HepG2 (cell line): Measurements from ENCODE around the gene PLEKHA8. TPM values are rescaled to one million over a fixed set of nuclear protein-coding genes. Genes with fewer than 3 reads are reported as not detected.

Experiments used
- CENPX ChIP-seq: sonication (generic); formaldehyde crosslinking; IDR thresholded peaks from 2 replicates; pipeline ENCODE4 v1.9.0; 2021; ENCODE audit warnings: mild to moderate bottlenecking, missing genetic modification reagents, moderate library complexity
- DNMT3B ChIP-seq: conservative IDR thresholded peaks from 2 replicates; pipeline ENCODE4 v1.6.1; 2016; ENCODE audit warnings: missing biosample characterization, control low read depth
- FOXP4 ChIP-seq: sonication (generic); formaldehyde crosslinking; IDR thresholded peaks from 2 replicates; pipeline ENCODE4 v1.4.0; 2020; ENCODE audit warnings: missing genetic modification reagents
- JUNB ChIP-seq: sonication (generic); formaldehyde crosslinking; IDR thresholded peaks from 2 replicates; pipeline ENCODE4 v1.8.0; 2022; ENCODE audit warnings: missing genetic modification reagents, mild to moderate bottlenecking, borderline replicate concordance
- MAF1 ChIP-seq: sonication (generic); formaldehyde crosslinking; IDR thresholded peaks from 2 replicates; pipeline ENCODE4 v1.5.0; 2020; ENCODE audit warnings: missing genetic modification reagents, borderline replicate concordance
- TOE1 ChIP-seq: sonication (generic); formaldehyde crosslinking; IDR thresholded peaks from 2 replicates; pipeline ENCODE4 v1.4.0; 2020; ENCODE audit warnings: mild to moderate bottlenecking, missing genetic modification reagents
- TRIM22 ChIP-seq: fragments of 450-650 bp; IDR thresholded peaks from 2 replicates; pipeline ENCODE4 v1.6.1; 2017
- ZBTB40 ChIP-seq, 2 experiments: fragments of 450-650 bp in 1 of 2; sonication (generic) in 1 of 2; formaldehyde crosslinking in 1 of 2; IDR thresholded peaks; 2 replicates each; pipeline versions ENCODE4 v1.6.1 to v1.8.0; 2016 to 2022; ENCODE audit warnings: antibody characterized with exemption in 1 of 2, mild to moderate bottlenecking in 1 of 2, missing genetic modification reagents in 1 of 2
- ZNF274 ChIP-seq: sonication (generic); formaldehyde crosslinking; IDR thresholded peaks from 2 replicates; pipeline ENCODE4 v1.5.1; 2020; ENCODE audit warnings: mild to moderate bottlenecking, missing genetic modification reagents
- ZNF780A ChIP-seq: sonication (generic); formaldehyde crosslinking; IDR thresholded peaks from 2 replicates; pipeline ENCODE4 v1.8.0; 2022; ENCODE audit warnings: mild to moderate bottlenecking, missing genetic modification reagents, moderate library complexity
- polyA plus RNA-seq, 8 experiments: library from polyadenylated mRNA; depleted of rRNA in 3 of 8; stranded (reverse) in 7 of 8; unstranded in 1 of 8; fragments of >200 nt; fragmentation: Illumina TruSeq in 4 of 8; extraction: Trizol in 4 of 8; gene quantifications; 2 replicates each; pipeline versions ENCODE4 v1.2.1 to v1.2.3, GENCODE V29; 2011 to 2016; ENCODE audit warnings: low read depth in 4 of 8, missing spikeins in 1 of 8, mixed read lengths in 1 of 8; ENCODE audit not compliant: insufficient read depth in 1 of 8
- total RNA-seq, 5 experiments: library from RNA; depleted of rRNA; stranded (reverse); fragments of >200 nt; fragmentation: Illumina TruSeq; extraction: Trizol; gene quantifications; 2 replicates each; pipeline ENCODE4 v1.2.3, GENCODE V29; 2016; ENCODE audit warnings: low read depth in 1 of 5
- TF ChIP-seq, protein P1 (sequence below): sonication (generic); formaldehyde crosslinking; IDR thresholded peaks from 2 replicates; pipeline ENCODE4 v1.4.0; 2020; ENCODE audit warnings: missing genetic modification reagents
- TF ChIP-seq, protein P2 (sequence below): sonication (generic); formaldehyde crosslinking; IDR thresholded peaks from 2 replicates; pipeline ENCODE4 v1.5.1; 2020; ENCODE audit warnings: mild to moderate bottlenecking, missing genetic modification reagents, borderline replicate concordance

Gene PLEKHA8
- total and polyA plus RNA-seq, 2 of the 13 experiments (the other 11 are each of a cell fraction or from before 2014, with no cell fraction given) = 12.5 to 26.4 TPM

DNA sequence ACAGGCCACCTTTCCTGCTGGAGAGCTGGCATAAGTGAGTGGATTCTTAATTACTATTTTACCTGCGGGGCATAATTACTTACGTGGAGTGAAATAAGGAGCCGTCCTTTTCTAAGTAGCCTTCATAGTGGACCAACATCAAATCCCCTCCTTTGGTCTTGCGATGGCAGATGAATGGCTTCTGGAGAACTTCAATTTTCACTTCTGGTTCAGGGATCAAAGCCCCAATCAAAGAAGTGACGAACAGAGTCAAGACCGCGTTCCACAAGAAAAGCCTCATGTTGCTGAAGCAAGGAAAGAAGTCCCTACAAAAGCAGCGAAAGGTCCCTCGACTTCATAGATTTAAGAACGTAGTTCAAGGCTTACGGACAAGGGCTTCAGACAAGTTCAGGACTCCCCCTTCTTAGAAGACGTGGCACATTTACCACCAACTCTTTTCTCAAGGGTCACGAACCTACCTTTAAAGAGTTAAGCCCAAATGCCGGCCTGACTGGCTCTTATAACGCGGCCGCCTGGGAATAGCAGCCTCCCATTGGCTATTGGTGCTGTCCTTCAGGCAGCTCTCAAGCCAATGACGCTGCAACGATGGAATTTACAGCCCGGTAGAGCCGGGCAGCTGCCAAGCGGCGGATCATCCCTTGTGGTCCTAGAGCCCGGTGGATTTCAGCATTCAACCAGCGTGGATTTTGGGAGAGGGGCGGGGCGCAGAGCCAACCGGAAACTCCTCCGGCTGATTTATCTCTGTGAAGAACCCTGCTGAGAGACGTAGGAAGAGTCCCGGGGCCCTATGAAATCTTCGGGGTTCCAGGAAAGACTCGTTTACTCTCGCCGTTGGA, 1.8 kb upstream of the PLEKHA8 start, which contains the start of gene FKBP14 (continued):
- TF ChIP-seq, protein P1, sequence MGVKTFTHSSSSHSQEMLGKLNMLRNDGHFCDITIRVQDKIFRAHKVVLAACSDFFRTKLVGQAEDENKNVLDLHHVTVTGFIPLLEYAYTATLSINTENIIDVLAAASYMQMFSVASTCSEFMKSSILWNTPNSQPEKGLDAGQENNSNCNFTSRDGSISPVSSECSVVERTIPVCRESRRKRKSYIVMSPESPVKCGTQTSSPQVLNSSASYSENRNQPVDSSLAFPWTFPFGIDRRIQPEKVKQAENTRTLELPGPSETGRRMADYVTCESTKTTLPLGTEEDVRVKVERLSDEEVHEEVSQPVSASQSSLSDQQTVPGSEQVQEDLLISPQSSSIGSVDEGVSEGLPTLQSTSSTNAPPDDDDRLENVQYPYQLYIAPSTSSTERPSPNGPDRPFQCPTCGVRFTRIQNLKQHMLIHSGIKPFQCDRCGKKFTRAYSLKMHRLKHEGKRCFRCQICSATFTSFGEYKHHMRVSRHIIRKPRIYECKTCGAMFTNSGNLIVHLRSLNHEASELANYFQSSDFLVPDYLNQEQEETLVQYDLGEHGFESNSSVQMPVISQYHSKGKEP (CRISPR knock-in tag) = no peak
- TF ChIP-seq ZNF274 (CRISPR knock-in tag) = no peak
- no peak for TF ChIP-seq TRIM22
- TF ChIP-seq FOXP4 = peak; percentile 57
- no peak for TF ChIP-seq DNMT3B
- TF ChIP-seq, protein P2, sequence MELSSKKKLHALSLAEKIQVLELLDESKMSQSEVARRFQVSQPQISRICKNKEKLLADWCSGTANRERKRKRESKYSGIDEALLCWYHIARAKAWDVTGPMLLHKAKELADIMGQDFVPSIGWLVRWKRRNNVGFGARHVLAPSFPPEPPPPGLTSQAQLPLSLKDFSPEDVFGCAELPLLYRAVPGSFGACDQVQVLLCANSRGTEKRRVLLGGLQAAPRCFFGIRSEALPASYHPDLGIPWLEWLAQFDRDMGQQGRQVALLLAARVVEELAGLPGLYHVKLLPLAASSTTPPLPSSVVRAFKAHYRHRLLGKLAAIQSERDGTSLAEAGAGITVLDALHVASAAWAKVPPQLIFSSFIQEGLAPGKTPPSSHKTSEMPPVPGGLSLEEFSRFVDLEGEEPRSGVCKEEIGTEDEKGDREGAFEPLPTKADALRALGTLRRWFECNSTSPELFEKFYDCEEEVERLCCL (CRISPR knock-in tag) = no peak
- no peak for TF ChIP-seq CENPX (CRISPR knock-in tag)
- TF ChIP-seq ZBTB40 (IDR thresholded peaks at IDR 0.05) = no peak
- no peak for TF ChIP-seq ZBTB40 (CRISPR knock-in tag; IDR thresholded peaks at IDR 0.05)
- TF ChIP-seq MAF1 = no peak
- no peak for TF ChIP-seq ZNF780A (CRISPR knock-in tag)
- no peak for TF ChIP-seq JUNB
- no peak for TF ChIP-seq TOE1 (CRISPR knock-in tag)
